ENCODE data around the gene OXNAD1.
A peak's percentile ranks its signal among the peaks of the same experiment; 100 is the strongest.

Gene OXNAD1

GRCh38 chr3:16329036-16329825 lies 64.2 kb downstream of the OXNAD1 start:
- no peak for DNase-seq

- DNase-seq: no peak
Observed at GRCh38 chr3:16329826-16330129, 64.8 kb downstream of the OXNAD1 start.

- DNase-seq: no peak
Observed at GRCh38 chr3:16330351-16330750, 65.3 kb downstream of the OXNAD1 start.

GRCh38 chr3:16331319-16331883 lies 66.4 kb downstream of the OXNAD1 start:
- DNase-seq: no peak

GRCh38 chr3:16332904-16333426 lies 68.0 kb downstream of the OXNAD1 start:
- no peak for DNase-seq

- DNase-seq: no peak
Observed at GRCh38 chr3:16334909-16335308, 69.9 kb downstream of the OXNAD1 start.

- DNase-seq: no peak
Observed at GRCh38 chr3:16335333-16335732, 70.3 kb downstream of the OXNAD1 start.

- DNase-seq: no peak
Observed at GRCh38 chr3:16335772-16336645, 71.0 kb downstream of the OXNAD1 start.

GRCh38 chr3:16336825-16337224 lies 71.8 kb downstream of the OXNAD1 start:
- no peak for DNase-seq

- DNase-seq: peak; percentile 5
Observed at GRCh38 chr3:16337856-16338540, 73.0 kb downstream of the OXNAD1 start.

GRCh38 chr3:16338999-16339398 lies 74.0 kb downstream of the OXNAD1 start:
- peak; percentile 18 for DNase-seq

GRCh38 chr3:16343101-16343500 lies 78.1 kb downstream of the OXNAD1 start:
- DNase-seq: no peak

- DNase-seq: no peak
Observed at GRCh38 chr3:16346413-16347081, 81.5 kb downstream of the OXNAD1 start.

GRCh38 chr3:16347548-16347947 lies 82.5 kb downstream of the OXNAD1 start:
- DNase-seq: no peak

- DNase-seq: peak; percentile 43
Observed at GRCh38 chr3:16349986-16350596, 85.1 kb downstream of the OXNAD1 start.

GRCh38 chr3:16350597-16351318 lies 85.7 kb downstream of the OXNAD1 start:
- no peak for DNase-seq

- DNase-seq: no peak
Observed at GRCh38 chr3:16352428-16352827, 87.4 kb downstream of the OXNAD1 start.

- no peak for DNase-seq
Observed at GRCh38 chr3:16354291-16354690, 89.3 kb downstream of the OXNAD1 start.

Data from OCI-M1 (cell line).